Measurements from ENCODE around the gene MGMT.

- TF ChIP-seq CTCF (conservative IDR thresholded peaks at IDR 0.05) (no peak), EZH2 (IDR thresholded peaks at IDR 0.05; ENCODE audit: low read depth) (no peak)
Observed at GRCh38 chr10:129468187-129468586, 1.1 kb downstream of the MGMT start.

All from PC-9 (cell line).